Subcutaneous adipose tissue (tissue), 4 donors: ENCODE data around the gene CPNE9. TPM values are rescaled to one million over a fixed set of nuclear protein-coding genes. Genes with fewer than 3 reads are reported as not detected.

Experiments used
- total RNA-seq, 4 donors: library from RNA; depleted of rRNA; stranded (reverse); fragments of >200 nt; gene quantifications; one replicate each; pipeline ENCODE4 v1.1.0, GENCODE V29; 2016
- TF ChIP-seq, protein P1 (sequence below): fragments of 450-650 bp; IDR thresholded peaks from one replicate; pipeline ENCODE4 v1.5.1; 2016; ENCODE audit warnings: low read depth, mild to moderate bottlenecking, control low read depth, antibody characterized with exemption, moderate library complexity

Gene CPNE9
- total RNA-seq, 4 donors from 2014 or later: 2.0 TPM; not detected in 3

DNA sequence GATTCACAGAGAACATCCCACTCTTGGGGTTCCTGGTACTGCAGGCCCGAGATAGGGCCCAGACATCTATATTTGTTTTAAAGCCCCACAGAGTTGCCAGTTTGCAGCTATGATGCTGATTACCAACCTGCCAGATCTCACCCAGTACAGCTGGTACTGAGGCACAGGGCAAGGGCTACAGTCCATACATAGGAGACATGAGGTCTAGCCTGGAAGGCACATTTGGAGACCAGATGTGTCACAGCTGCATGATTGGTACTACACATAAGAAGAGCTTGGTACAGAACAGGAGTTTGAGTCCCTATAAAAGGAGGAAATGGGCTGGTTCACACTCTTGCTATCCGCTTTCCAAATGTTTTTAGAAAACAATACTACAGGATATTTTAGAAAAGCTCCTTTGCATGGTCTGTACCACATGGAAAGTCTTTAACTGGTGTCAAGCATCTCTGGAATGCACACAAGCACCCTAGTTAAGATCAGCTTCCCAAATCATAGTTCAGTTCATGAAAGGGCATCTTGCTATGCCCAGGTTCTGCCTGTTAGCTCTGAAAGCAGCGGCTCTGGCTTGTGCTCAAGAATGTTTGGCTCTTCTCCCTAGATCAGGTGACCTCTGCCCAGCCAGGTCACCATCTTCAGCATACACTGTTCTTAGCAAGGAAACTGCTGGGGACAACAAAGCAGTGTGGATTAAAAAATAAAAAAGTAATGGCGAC is 33.8 kb upstream of the CPNE9 start:
- TF ChIP-seq, protein P1, sequence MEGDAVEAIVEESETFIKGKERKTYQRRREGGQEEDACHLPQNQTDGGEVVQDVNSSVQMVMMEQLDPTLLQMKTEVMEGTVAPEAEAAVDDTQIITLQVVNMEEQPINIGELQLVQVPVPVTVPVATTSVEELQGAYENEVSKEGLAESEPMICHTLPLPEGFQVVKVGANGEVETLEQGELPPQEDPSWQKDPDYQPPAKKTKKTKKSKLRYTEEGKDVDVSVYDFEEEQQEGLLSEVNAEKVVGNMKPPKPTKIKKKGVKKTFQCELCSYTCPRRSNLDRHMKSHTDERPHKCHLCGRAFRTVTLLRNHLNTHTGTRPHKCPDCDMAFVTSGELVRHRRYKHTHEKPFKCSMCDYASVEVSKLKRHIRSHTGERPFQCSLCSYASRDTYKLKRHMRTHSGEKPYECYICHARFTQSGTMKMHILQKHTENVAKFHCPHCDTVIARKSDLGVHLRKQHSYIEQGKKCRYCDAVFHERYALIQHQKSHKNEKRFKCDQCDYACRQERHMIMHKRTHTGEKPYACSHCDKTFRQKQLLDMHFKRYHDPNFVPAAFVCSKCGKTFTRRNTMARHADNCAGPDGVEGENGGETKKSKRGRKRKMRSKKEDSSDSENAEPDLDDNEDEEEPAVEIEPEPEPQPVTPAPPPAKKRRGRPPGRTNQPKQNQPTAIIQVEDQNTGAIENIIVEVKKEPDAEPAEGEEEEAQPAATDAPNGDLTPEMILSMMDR: no peak

DNA sequence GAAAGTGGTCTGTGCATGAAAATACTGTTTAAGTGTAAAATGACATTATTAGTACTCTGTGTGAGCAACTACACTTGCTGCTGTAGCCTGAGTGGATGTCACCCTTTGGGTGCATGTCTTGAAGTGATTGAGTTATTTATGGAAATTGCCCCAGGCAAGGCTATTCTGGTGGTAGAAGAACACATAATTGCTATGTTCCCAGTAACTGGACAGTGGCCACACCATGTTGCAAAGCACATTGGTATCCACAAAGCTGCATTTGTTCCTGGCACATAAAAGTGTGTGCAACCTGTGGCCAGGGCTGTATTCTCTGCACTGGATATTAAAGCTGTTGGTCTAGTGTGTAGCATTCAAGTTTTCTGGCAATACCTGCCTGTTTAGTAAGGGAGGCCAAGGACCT is 30.6 kb upstream of the CPNE9 start:
- TF ChIP-seq, protein P1: no peak

DNA sequence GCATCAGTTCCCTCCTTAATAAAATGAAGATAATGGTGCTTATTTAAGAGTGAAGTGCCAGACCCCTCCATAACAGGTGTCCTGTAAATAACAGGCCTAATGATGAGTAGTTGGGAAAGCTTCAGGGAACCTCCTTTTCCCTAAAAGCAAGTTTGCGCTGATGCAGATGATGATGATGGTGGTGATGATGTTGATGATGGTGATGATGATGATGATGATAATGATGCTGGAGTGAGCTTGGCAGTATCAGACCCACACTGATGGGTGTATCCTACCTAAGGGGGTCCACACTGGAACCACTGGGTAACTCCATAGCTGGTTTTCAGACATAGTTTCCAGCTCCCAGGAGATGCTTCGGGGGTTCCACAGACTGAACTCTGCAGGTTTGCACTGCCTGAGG is 29.9 kb upstream of the CPNE9 start:
- TF ChIP-seq, protein P1: no peak

DNA sequence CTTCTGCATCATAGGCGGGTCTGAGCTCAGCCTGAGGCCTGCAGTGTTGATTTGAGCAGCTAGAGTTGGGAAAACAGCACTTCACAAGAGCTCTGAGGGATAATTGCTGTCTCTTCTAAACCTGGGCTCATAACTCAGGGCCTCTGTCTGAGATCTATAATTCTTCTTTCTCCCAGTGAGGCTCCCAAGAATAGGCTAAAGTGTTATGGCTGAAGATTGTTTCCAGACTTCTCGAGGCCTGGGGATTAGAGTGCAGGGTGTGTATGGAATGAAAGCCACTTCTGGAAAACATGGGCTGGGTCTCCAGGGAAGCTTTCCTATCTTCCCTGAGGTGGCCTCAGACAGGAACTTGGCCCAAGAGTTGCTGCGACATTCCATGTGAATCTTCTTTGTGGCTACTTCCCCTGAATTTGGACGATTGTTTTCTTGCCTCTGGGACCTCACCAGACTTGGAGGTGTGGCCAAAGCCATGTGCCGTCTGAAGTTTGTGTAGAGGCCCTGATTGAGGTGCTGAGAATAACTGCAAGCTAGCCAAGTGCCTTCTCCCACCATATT is 27.8 kb upstream of the CPNE9 start:
- TF ChIP-seq, protein P1: no peak

DNA sequence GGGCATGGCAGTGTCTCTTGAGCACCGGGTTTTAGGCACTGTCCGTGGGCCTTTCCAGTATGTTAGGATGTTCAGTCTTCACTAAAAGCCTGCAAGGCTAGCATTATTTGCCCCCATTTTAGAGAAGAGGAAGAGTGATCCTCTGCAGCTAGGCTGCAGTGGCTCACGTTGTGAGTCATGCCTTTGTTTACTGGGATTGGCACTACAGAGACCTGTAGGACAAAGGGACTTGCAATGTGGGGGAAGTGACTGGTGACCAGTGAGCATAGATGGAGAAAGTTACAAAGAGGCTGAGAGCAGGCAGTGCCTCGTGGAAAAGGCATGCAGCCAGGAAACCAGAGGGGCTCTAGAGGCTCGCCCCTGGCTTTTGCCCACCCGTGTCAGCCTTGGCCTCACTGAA is 26.8 kb upstream of the CPNE9 start:
- TF ChIP-seq, protein P1: no peak

DNA sequence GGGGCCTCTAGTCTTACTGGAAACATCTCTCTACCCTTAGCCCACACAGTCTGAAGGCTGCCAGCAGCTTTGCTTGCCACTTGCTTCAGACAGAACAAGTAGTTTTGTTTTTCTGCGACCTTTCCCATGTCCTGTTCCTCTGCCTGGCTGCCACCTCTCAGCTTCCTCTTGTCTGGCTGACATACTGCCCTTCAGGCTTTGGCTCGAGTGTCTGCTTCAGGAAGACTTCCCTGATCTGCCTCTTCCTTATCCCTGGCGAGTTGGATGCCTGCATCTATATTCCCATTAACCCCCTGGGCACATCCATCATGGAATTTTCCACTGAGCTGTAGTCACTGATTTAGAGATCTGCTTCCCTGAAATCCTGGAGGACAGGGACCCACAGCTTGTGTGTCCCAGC is 25.1 kb upstream of the CPNE9 start:
- TF ChIP-seq, protein P1: no peak

DNA sequence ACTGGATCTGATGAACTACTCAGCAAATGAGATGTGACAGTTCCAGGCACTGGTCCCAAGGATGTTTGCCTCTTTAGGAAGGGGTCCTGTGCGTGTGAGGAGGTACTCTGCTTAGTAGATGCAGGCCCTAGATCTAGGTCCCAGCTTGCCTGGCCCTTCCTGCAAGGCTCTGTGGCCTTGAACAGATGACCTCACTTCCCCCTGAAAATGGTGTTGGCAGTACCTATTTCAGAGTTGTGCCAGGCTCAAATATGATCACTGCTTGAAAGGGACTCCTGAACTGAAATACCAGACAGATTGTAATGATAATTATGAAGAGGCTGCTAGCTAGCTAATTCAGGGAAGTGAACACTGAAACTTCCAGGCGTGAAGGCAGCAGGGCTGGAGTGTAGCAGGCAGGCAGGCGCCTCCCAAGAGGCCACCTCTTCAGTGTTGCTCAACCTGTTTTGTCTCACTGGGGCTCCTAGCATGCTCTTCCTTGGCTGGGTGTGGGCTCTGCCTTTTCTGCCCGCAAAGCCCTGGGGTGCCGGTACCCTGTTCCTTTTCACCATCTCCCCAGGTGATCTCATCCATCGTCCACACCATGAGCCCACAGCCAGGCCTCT is 24.1 kb upstream of the CPNE9 start:
- TF ChIP-seq, protein P1: no peak
